GM19455 (cell line): ENCODE data around the gene DUSP5.

Source experiments
- ATAC-seq: cut with Tn5 transposase; IDR thresholded peaks from one replicate; pipeline ENCODE4 v1.9.1; 2021; ENCODE audit not compliant: unreplicated experiment

DUSP5 gene

DNA sequence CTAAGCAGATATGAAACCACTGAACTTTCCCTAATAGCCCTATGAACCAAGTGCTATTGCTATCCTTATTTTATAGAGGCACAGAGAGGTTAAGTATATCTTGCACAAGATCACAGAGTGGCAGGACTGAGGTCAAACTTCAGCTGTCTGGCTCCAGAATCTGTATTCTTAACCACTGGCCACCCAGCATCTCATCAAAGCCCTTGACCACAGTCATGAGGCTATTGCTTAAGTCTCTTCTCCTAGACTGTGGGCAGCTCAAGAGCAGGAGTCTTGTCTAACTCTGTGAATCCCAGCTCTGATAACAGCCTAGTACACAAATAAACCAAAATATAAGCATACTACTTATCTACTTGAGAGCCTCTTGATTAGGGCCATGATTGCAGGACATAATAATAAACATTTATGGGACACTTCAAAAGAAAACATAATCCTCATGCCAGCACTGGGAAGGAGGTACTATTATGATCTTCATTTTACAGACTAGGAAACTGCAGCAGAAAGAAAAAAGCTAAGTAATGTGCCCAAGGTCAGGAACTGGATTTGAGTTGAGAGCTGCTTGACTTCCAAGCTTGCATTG is 47.3 kb downstream of the DUSP5 start:
- ATAC-seq = no peak

DNA sequence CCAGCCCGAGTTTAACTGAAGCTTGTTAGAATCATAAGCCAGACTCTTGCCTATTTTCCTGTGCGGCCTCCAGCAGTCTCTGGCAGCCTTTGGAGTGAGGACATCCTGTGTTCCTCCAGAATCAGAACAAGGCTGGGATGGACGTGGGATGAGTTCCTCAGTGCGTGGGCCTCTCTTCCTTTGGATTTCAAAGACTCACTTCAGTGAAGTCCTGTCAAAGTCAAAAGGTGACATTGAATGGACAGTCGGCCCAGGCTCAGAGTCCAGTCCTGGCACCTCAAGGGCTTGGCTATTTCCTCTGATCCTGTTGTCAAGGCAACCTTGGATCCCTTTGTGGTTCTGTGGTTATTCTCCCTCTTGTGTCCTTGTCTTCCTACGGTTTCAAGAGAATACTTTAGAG is 48.4 kb downstream of the DUSP5 start:
- ATAC-seq = no peak

DNA sequence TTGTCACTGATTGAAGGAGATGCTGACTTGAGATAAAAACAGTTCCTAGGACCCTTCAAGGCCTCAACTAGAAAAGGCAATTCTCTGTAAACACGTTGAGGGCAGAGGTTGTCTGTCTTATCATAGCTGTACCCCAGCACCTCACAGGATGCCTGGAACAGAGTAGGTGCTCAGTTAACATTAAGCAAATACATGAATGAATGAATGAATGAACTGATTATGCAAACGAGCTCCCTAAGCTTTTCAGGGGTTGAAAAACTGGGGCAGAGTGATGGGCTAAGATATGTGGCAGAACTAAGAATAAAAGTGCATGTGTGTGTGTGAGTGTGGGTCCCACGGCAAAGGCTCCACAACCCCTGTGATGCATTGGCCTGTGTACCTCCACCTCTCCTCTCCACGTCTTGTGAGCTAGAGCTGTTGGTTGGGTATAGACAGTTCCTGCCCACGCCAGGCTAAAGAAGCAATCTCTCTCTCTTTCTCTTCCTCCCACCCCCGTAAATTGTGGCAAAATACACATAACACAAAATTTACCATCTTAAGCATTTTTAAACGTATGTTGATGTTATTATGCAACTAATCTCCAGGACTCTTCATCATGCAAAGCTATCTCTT is 48.9 kb downstream of the DUSP5 start:
- no peak for ATAC-seq

DNA sequence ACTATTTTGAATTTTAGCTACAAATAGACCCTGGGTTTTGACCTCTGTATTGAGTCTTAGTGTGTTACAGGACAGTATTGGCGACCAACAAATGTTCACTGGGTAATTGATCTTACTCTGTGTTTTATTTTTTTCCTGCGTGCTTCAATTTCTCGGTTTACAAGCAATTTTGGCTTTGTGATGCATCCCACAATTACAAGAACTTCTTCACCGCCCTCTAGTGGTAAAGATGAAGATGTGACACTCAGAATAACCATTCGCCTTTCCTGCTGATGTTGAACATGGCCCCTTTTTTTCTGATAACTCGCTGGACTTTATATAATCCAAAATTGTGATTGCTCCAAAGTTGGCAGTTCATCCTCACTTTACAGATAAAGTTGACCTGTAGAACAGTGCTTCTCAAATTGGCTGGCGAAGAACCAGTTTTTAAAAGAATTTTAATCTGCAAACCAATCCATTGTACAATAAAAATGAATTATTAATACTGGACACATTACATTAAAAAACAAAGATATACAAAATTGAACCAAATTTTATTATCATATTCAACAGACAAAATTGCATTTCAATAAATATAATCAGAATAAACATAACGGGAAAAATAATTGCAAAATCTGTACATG is 49.5 kb downstream of the DUSP5 start:
- ATAC-seq = peak; percentile 63

DNA sequence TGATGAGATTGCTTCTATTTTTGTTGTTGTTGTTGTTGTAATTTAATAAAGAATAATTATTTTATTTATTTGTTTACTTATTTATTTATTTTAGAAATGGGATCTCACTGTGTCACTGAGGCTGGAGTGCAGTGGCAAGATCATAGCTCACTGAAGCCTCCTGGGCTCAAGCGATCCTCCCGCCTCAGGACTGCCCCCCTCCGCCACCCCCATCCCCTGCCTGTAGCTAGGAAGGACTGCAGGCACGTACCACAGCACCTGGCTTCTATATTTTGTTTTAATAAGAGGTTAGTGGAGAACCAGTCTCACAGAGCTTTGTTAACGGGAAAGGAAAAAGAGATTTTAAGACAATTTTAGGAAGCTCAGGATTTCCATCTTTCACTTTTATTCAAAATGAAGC is 50.3 kb downstream of the DUSP5 start:
- ATAC-seq = no peak

DNA sequence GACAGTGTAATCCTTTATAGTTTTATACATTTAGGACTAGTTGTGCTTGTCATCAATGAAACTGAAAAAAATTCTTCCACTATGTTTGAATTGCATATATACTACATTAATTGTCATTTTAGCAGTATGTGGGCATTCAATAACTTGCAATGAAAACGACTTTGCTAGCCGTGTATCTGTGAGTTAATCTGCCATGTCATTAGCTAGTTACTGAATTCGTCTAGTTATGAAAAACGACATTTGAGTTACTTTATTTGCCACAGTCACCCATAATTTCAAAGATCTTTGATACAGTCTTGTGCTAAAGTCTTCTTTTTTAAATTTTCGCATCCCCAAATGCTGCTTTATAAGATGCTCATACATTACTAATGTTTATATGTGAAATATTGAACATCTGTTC is 51.5 kb downstream of the DUSP5 start:
- no peak for ATAC-seq

DNA sequence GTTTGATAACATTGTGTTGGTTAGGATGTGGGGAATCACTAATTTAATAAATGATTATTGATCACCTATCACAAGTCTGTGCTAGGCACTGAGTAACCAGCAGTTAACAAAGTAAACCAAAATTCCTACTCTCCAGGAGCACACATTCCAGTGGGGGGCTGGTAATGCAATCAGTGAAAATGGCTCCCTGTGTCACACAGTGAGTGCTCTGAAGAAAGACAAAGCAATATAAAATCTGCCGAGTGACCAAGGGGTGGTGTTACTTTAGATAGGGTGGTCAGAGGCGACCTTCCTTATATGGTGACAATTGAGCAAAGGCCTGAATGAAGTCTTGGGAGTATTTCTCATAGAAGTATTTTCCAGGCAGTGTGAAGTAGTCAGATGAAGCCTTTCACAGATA is 56.2 kb downstream of the DUSP5 start:
- no peak for ATAC-seq

DNA sequence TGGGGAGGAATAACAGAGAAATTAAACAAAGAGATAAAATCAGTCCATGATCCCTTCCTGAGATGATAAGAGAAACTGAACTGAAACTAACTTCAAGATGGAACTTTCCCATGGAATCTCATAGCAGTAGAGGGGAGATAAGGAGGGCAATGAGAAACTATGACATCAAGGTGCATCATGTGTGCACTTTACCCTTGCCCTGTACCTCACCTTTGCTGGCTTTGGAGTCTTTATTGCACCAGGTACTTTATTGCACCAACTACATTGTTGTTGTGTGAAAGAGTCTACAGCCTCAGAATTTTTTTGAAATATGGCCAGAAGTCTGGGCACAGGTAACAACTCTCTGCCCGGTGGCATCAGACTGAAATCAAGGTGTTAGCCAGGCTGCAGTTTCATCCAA is 58.6 kb downstream of the DUSP5 start:
- ATAC-seq = no peak

DNA sequence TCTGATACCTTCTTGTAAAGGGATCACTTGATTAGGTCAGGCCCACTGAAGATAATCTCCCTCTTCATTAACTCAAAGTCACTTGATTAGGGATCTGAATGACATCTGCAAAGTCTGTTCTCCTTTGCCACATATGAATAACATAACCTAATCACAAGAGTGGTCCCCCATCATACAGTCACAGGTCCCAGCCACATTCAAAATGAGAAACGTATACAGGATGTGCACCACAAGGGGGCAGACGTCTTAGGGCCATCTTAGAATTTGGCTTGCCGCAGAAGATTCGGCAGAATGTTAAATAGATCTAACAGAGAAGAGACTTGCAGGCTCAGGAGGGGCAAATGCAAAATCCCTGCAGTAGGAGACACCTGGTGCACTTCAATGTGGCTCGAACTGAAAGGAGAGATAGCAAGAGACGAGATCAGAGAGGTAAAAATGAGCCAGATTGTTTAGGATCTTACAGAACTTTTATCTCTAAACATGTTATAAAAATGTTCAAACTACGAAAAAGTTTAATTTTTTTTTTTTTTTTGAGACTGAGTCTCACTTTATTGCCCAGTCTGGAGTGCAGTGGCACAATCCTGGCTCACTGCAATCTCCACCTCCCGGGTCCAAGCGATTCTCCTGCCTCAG is 59.4 kb downstream of the DUSP5 start:
- ATAC-seq = peak; percentile 81

DNA sequence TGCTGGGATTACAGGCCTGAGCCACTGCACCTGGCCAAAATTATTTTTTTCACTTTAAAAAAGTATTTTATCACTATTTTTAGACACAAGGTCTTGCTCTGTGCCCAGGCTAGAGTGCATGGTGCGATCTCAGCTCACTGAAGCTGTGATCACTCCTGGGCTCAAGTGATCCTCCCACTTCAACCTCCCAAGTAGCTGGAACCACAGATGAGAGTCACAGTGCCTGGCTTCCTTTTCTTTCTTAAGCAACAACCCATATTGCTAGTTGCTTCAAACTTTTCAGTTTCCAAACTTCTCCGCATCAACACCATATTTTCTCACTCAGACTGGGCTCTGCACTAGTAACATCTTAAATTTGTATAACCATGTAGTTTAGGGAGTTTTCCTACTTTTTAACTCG is 60.3 kb downstream of the DUSP5 start:
- no peak for ATAC-seq

DNA sequence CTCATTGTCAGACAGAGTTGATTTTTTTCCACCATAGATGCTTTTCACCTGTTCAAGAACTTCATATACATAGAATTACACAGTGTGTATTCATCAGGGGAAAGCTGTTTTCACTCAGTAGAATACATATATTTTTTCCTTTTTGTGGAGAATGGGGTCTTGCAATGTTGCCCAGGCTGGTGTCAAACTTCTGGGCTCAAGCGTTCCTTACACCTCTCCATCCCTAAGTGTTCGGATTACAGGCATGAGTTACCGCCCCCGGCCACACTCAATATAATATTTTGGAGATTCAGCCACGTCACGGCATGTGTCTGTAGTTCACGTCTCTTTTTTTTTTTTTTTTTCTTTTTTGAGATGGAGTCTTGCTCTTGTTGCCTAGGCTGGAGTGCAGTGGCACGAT is 62.3 kb downstream of the DUSP5 start:
- ATAC-seq = no peak
